ENCODE data around the gene MAGEB17.

GRCh38 chrX:16210061-16210460 lies 42.8 kb downstream of the MAGEB17 start:
- TF ChIP-seq CTCF (IDR thresholded peaks at IDR 0.05; ENCODE audit: low read depth, low read length) = no peak
- TF ChIP-seq MYC (IDR thresholded peaks at IDR 0.05; ENCODE audit: low read depth, low read length) = no peak
- no peak for TF ChIP-seq POLR2A (IDR thresholded peaks at IDR 0.05; ENCODE audit: extremely low read depth, insufficient read length)
- TF ChIP-seq MAX (IDR thresholded peaks at IDR 0.05; ENCODE audit: low read depth, low read length) = no peak

Measured in NB4 (cell line).